KMS-11 (cell line): ENCODE results near the gene MAGI3.

ENCODE experiments used
- H2AFZ ChIP-seq: fragments of 200-600 bp; sonication (generic); 2 replicates; pipeline ENCODE4 v1.6.1; 2016; ENCODE audit warnings: antibody characterized with exemption, mixed run types, low read depth
- H3K27ac ChIP-seq: fragments of 200-600 bp; sonication (generic); 2 replicates; pipeline ENCODE4 v1.6.1; 2016; ENCODE audit warnings: mild to moderate bottlenecking, mixed run types
- H3K27me3 ChIP-seq: fragments of 200-600 bp; sonication (generic); 2 replicates; pipeline ENCODE4 v1.6.1; 2017; ENCODE audit warnings: mild to moderate bottlenecking, low read depth, mixed run types, moderate library complexity; ENCODE audit not compliant: insufficient read depth
- H3K36me3 ChIP-seq: fragments of 200-600 bp; sonication (generic); 2 replicates; pipeline ENCODE4 v1.6.1; 2017; ENCODE audit warnings: mild to moderate bottlenecking, mixed run types; ENCODE audit not compliant: insufficient read depth
- H3K4me1 ChIP-seq: fragments of 200-600 bp; sonication (generic); 2 replicates; pipeline ENCODE4 v1.6.1; 2016; ENCODE audit warnings: mild to moderate bottlenecking, low read depth, mixed run types; ENCODE audit not compliant: poor library complexity, severe bottlenecking
- H3K4me2 ChIP-seq: fragments of 200-600 bp; sonication (generic); 2 replicates; pipeline ENCODE4 v1.7.0; 2016; ENCODE audit warnings: mild to moderate bottlenecking, mixed run types
- H3K4me3 ChIP-seq: fragments of 200-600 bp; sonication (generic); IDR thresholded peaks from 2 replicates; pipeline ENCODE4 v1.6.1; 2017; ENCODE audit warnings: low read depth, low read length, mixed read lengths; ENCODE audit not compliant: insufficient read depth
- H3K79me2 ChIP-seq: fragments of 200-600 bp; sonication (generic); 2 replicates; pipeline ENCODE4 v1.6.1; 2016; ENCODE audit warnings: low read depth, mixed run types; ENCODE audit not compliant: insufficient read depth
- H3K9ac ChIP-seq: fragments of 200-600 bp; sonication (generic); 2 replicates; pipeline ENCODE4 v1.6.1; 2016; ENCODE audit warnings: mild to moderate bottlenecking, mixed run types
- H4K20me1 ChIP-seq: fragments of 200-600 bp; sonication (generic); 2 replicates; pipeline ENCODE4 v1.6.1; 2016; ENCODE audit warnings: mild to moderate bottlenecking, mixed run types; ENCODE audit not compliant: insufficient read depth
- TF ChIP-seq, protein P1 (sequence below): fragments of 200-600 bp; sonication (generic); conservative IDR thresholded peaks from 2 replicates; pipeline ENCODE4 v1.6.1; 2017; ENCODE audit warnings: low read depth, mild to moderate bottlenecking, antibody characterized with exemption, low read length, moderate library complexity, mixed read lengths

The MAGI3 gene

DNA sequence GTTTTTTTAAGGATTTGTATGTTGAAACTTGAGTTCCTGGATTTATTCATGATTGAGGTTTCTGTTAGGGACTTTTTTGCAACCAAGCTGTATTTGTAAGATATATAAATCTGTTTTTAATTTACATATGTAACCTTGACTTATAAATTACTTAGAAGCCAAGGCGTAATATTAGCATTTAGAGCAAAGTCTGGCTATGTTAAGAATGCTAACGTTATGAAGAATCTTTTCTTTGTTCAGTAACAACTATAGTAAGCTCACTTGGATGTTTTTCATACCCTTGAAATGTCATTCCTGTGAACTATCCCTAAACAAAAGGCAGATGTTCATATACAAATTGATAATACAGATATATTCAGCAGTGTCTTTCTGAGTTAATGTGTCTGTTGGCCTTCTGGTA is 155.3 kb downstream of the MAGI3 start:
- H3K4me1 ChIP-seq = peaks cover 1% of the 10 kb centered on the region
- H4K20me1 ChIP-seq = no peaks in the 10 kb centered on the region
- H2AFZ ChIP-seq = no peak overlapping the region
- TF ChIP-seq, protein P1, sequence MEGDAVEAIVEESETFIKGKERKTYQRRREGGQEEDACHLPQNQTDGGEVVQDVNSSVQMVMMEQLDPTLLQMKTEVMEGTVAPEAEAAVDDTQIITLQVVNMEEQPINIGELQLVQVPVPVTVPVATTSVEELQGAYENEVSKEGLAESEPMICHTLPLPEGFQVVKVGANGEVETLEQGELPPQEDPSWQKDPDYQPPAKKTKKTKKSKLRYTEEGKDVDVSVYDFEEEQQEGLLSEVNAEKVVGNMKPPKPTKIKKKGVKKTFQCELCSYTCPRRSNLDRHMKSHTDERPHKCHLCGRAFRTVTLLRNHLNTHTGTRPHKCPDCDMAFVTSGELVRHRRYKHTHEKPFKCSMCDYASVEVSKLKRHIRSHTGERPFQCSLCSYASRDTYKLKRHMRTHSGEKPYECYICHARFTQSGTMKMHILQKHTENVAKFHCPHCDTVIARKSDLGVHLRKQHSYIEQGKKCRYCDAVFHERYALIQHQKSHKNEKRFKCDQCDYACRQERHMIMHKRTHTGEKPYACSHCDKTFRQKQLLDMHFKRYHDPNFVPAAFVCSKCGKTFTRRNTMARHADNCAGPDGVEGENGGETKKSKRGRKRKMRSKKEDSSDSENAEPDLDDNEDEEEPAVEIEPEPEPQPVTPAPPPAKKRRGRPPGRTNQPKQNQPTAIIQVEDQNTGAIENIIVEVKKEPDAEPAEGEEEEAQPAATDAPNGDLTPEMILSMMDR = no peak
- no peak overlapping the region for H3K27ac ChIP-seq
- H3K9ac ChIP-seq = no peak overlapping the region
- no peaks in the 10 kb centered on the region for H3K27me3 ChIP-seq
- no peak overlapping the region for H3K4me3 ChIP-seq
- no peaks in the 10 kb centered on the region for H3K36me3 ChIP-seq
- no peaks in the 10 kb centered on the region for H3K79me2 ChIP-seq
- no peak overlapping the region for H3K4me2 ChIP-seq

DNA sequence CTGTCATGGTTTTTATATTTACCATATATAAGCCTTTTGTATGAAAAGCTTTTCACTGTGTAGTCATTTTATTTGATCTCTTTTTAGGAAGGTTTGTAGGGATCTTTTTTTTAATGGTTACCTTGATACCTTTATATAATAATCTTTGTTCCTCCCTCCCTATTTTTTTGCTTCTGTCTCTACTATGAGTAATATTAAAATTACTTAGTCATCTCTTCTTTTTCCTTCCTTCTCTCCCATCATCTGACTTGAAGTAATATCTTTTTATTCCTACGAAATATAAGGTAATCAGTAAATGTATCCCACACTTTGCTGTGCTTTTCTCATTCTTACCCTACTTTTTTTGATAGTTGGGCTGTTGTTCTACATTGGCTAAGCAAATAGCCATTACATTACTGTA is 161.4 kb downstream of the MAGI3 start:
- no peaks in the 10 kb centered on the region for H3K36me3 ChIP-seq
- H3K27ac ChIP-seq = no peak overlapping the region
- H3K4me1 ChIP-seq = no peaks in the 10 kb centered on the region
- no peak overlapping the region for H3K4me2 ChIP-seq
- H4K20me1 ChIP-seq = no peaks in the 10 kb centered on the region
- TF ChIP-seq, protein P1 = no peak
- no peaks in the 10 kb centered on the region for H3K79me2 ChIP-seq
- H2AFZ ChIP-seq = no peak overlapping the region
- H3K9ac ChIP-seq = no peak overlapping the region
- no peaks in the 10 kb centered on the region for H3K27me3 ChIP-seq
- no peak overlapping the region for H3K4me3 ChIP-seq

DNA sequence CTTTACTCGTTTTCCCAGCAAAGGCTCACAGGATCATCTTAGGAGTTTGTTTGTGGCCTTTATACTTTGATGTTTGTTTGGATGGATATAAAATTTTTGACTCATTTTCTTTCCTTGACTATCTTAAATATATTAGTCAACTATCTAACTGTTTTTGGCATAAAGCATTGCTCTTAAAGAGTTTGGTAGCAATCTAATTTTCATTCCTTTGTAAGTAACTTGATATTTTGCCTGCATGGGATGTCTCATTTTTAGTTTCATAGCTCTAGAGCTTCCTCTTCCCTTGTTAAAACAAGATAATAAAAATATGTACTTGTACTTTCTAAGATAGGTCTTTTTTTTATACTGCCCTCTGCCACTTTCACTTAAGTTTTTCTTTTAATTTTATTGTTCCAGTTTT is 161.9 kb downstream of the MAGI3 start:
- no peaks in the 10 kb centered on the region for H4K20me1 ChIP-seq
- no peak overlapping the region for H2AFZ ChIP-seq
- H3K4me3 ChIP-seq = no peak overlapping the region
- H3K4me2 ChIP-seq = no peak overlapping the region
- no peak overlapping the region for H3K27ac ChIP-seq
- TF ChIP-seq, protein P1 = no peak
- no peak overlapping the region for H3K9ac ChIP-seq
- no peaks in the 10 kb centered on the region for H3K79me2 ChIP-seq
- H3K36me3 ChIP-seq = no peaks in the 10 kb centered on the region
- no peaks in the 10 kb centered on the region for H3K4me1 ChIP-seq
- H3K27me3 ChIP-seq = no peaks in the 10 kb centered on the region

DNA sequence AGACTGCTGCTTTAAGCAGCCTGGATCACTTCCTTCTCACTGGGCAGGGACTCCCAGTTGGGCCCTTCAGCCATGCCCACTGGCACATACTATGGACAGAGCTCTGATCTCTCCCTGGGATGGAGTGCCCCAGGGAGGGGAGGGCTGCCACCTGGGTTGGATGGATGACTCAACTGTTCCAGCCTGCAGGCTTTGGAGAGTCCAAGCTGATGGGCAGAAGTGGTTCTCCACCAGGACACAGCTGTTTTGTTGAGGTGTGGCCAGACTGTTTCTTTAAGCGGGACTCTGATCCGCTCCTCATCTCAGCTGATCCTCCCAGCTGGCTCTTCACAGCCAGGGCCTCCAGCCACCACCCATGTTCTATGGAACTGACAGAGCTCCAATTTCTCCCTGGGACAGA is 166.9 kb downstream of the MAGI3 start:
- H3K36me3 ChIP-seq = no peaks in the 10 kb centered on the region
- H4K20me1 ChIP-seq = no peaks in the 10 kb centered on the region
- no peak overlapping the region for H3K4me2 ChIP-seq
- TF ChIP-seq, protein P1 = no peak
- H3K4me1 ChIP-seq = no peaks in the 10 kb centered on the region
- H3K27ac ChIP-seq = no peak overlapping the region
- H3K27me3 ChIP-seq = no peaks in the 10 kb centered on the region
- no peaks in the 10 kb centered on the region for H3K79me2 ChIP-seq
- no peak overlapping the region for H3K4me3 ChIP-seq
- H3K9ac ChIP-seq = no peak overlapping the region
- H2AFZ ChIP-seq = no peak overlapping the region
